DMS 273 (cell line): ENCODE results near the gene APOD.

Experiments used
- DNase-seq: peaks from one replicate; lab custom pipeline; 2025; ENCODE audit not compliant: unreplicated experiment; lab: John Stamatoyannopoulos, UW

APOD gene

DNA sequence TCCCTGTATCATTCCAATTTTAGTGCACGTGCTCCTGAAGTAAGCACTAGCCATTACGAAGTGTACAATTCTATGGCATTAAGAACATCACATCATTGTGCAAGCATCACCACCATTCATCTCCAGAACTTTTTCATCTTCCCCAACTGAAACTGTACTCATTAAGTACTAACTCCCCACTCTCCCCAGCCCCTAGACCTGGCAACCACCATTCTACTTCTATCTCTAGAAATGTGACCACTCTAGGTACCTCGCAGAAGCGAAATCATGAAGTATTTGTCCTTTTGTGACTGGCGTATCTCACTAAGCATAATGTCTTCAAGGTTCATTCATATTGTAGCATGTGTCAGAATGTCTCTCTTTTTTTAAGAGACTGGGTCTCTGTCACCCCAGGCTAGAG, 52.1 kb downstream of the APOD start:
- DNase-seq, result no peak

DNA sequence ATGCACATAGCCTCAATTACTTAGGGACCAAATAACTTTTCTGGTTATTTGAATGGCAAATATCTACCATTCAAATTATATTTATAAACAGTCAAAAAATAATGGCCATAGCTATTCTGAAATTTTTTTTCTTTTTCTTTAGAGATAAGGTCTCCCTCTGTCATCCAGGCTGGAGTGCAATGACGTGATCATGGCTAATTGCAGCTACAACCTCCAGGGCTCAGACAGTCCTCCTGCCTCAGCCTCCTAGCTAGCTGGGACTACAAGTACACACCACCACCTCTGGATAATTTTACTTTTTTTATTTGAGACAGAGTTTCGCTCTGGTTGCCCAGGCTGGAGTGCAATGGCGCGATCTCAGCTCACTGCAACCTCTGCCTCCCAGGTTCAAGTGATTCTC, 57.2 kb downstream of the APOD start:
- DNase-seq, result no peak

DNA sequence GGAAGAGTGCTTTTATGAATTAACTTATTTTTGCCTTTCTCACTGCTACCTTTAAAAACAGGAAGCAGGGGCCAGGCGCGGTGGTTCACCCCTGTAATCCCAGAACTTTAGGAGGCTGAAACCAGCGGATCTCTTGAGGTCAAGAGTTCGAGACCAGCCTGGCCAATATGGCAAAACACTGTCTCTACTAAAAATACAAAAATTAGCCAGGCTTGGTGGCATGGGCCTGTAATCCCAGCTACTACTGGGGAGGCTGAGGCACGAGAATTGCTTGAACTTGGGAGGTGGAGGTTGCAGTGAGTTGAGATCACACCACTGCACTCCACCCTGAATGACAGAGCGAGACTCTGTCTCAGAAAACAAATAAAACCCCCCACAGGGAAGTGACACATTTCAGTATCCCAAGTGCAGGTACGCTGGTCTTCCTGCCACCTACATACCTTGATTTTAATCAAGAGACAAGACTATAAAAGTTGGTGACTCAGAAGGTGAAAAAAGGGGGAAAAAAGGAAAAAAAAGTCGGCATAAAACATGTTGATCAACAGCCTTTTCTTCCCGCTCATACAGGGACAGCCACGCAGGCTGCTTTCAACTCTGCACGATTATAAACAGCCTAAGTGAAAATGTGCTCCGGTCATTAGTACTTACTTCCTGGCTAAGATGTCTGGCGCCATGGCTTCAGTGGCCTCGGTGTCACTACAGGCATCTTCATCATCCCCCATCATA, 59.4 kb downstream of the APOD start:
- no peak for DNase-seq

DNA sequence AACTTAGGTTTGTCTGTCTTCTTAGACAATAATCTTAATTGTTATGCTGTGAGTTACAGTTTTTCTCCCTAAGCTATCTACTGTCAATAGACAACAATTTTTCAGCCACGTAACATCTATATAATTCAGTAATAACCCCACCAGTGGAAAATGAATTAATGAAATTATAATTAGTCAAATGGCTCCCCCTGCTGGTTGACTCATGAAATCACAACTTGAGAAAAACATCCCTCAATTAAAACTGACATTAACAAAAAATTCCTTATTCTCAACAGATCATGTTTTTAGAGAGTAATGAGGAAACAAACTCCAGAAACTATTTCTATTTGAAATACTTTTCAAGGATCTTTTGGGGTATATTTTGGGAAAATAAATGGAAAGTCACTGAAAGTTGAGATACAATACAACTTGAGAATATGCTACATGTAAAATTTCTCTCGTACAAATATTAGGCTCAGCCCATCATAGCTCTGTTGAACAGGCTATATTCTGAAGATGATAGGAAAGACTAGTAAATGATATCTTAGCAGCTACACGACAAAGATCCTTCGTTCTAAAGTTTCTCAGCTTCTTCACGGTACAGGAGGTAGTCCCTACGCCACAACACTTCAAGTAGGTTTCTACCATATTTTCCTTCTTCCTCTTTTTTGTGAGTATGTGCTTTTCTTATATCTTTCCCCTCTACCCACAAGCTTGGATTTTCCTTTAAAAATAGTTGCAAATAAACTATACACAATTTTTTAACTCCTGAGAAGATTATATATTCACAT, 61.3 kb downstream of the APOD start:
- peak; percentile 75 for DNase-seq
